Osteoblast (primary cell): ENCODE measurements around the gene UBE2L6. TPM values are rescaled to one million over a fixed set of nuclear protein-coding genes. Genes with fewer than 3 reads are reported as not detected.

Source experiments
- DNase-seq: peaks from one replicate; pipeline ENCODE4 v3.0.0; 2011; ENCODE audit warnings: low spot score, mixed read lengths; ENCODE audit not compliant: insufficient read length; ENCODE audit errors: missing footprints
- H2AFZ ChIP-seq: 2 replicates; pipeline ENCODE4 v1.6.0; 2011; ENCODE audit warnings: mild to moderate bottlenecking, low read length
- H3K27ac ChIP-seq: 2 replicates; pipeline ENCODE4 v1.5.1; 2011; ENCODE audit warnings: mild to moderate bottlenecking, low read depth, low read length, moderate library complexity
- H3K27me3 ChIP-seq: 2 replicates; pipeline ENCODE4 v1.6.0; 2012; ENCODE audit warnings: mild to moderate bottlenecking, control low read depth, inconsistent platforms, low read length, moderate library complexity; ENCODE audit not compliant: insufficient read depth
- H3K36me3 ChIP-seq: 2 replicates; pipeline ENCODE4 v1.5.1; 2011; ENCODE audit warnings: mild to moderate bottlenecking, low read length, control low read depth, moderate library complexity; ENCODE audit not compliant: insufficient read depth
- H3K4me1 ChIP-seq: 2 replicates; pipeline ENCODE4 v1.5.1; 2011; ENCODE audit warnings: mild to moderate bottlenecking, low read length, control low read depth, moderate library complexity; ENCODE audit not compliant: insufficient read depth
- H3K4me2 ChIP-seq: 2 replicates; pipeline ENCODE4 v1.6.0; 2011; ENCODE audit warnings: mild to moderate bottlenecking, low read length; ENCODE audit not compliant: insufficient read depth
- H3K4me3 ChIP-seq: fragments of 200-600 bp; sonication (generic); 3 replicates; pipeline ENCODE4 v1.5.1; 2012; ENCODE audit warnings: mild to moderate bottlenecking, low read length, inconsistent platforms; ENCODE audit not compliant: insufficient read depth
- H3K79me2 ChIP-seq: 2 replicates; pipeline ENCODE4 v1.6.0; 2012; ENCODE audit warnings: mild to moderate bottlenecking, low read length, control low read depth, inconsistent platforms; ENCODE audit not compliant: insufficient read depth
- H3K9me3 ChIP-seq: 2 replicates; pipeline ENCODE4 v1.5.1; 2011; ENCODE audit warnings: low read depth, low read length, control low read depth
- H4K20me1 ChIP-seq: 2 replicates; pipeline ENCODE4 v1.6.0; 2012; ENCODE audit warnings: mild to moderate bottlenecking, low read length, control low read depth; ENCODE audit not compliant: insufficient read depth
- total RNA-seq: library from RNA; depleted of rRNA; stranded (reverse); fragments of >200 nt; gene quantifications from 2 replicates; pipeline ENCODE4 v1.2.3, GENCODE V29; 2012
- TF ChIP-seq, protein P1 (sequence below): IDR thresholded peaks from 2 replicates; pipeline ENCODE4 v1.5.1; 2011; ENCODE audit warnings: mild to moderate bottlenecking, low read depth, low read length, moderate library complexity; ENCODE audit errors: extremely low read depth

Gene UBE2L6
- total RNA-seq, 1 donor = 65.9 TPM

DNA sequence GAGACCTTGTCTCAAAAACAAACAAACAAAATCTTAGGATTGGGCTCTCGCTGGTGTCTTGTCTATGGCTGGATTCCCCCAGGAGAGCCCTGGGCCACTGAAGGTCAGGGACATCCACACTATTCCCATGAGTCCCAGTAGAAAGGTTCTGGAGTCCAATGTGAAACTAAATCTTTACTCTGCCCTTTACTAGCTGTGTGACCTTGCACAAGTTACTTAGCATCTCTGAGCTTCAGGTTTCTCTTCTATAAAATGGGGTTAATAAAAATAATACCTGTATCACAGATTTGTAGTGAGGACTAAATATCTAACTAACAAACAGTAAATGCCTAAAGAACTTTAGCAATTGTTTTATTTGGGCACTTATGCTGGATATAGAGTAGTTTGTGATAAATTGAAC, 61.0 kb downstream of the UBE2L6 start:
- Histone ChIP-seq H3K4me3 (no peak overlapping the region), H4K20me1 (no peaks in the 10 kb centered on the region), H3K27me3 (no peaks in the 10 kb centered on the region), H3K27ac (no peak overlapping the region), H3K4me2 (no peak overlapping the region), H3K9me3 (no peaks in the 10 kb centered on the region), H3K36me3 (no peaks in the 10 kb centered on the region), H3K4me1 (no peaks in the 10 kb centered on the region), H3K79me2 (no peaks in the 10 kb centered on the region), H2AFZ (no peak overlapping the region)
- TF ChIP-seq, protein P1, sequence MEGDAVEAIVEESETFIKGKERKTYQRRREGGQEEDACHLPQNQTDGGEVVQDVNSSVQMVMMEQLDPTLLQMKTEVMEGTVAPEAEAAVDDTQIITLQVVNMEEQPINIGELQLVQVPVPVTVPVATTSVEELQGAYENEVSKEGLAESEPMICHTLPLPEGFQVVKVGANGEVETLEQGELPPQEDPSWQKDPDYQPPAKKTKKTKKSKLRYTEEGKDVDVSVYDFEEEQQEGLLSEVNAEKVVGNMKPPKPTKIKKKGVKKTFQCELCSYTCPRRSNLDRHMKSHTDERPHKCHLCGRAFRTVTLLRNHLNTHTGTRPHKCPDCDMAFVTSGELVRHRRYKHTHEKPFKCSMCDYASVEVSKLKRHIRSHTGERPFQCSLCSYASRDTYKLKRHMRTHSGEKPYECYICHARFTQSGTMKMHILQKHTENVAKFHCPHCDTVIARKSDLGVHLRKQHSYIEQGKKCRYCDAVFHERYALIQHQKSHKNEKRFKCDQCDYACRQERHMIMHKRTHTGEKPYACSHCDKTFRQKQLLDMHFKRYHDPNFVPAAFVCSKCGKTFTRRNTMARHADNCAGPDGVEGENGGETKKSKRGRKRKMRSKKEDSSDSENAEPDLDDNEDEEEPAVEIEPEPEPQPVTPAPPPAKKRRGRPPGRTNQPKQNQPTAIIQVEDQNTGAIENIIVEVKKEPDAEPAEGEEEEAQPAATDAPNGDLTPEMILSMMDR = no peak
- DNase-seq = no peak

DNA sequence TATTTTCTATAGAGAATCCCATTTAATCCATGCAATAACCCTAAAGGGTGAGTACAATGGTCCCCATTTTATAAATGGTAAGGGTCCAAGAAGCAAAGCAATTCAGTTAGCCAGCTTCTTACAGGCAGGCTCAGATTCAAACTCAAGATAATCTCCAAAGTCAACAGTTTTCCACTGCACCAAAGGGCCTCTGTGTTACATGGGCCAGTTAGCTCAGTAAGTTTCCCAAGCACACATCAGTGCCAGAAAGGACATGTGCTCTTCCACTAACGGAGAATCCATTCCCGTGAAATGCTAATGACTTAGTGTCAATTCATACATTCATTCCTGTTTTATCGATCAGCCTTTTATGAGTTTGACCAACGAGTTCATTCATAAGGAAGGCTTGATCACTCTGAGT, 63.0 kb downstream of the UBE2L6 start:
- no peak overlapping the region for H3K4me3 ChIP-seq
- no peak overlapping the region for H3K27ac ChIP-seq
- no peaks in the 10 kb centered on the region for H4K20me1 ChIP-seq
- H2AFZ ChIP-seq = no peak overlapping the region
- no peaks in the 10 kb centered on the region for H3K79me2 ChIP-seq
- H3K4me2 ChIP-seq = no peak overlapping the region
- H3K36me3 ChIP-seq = no peaks in the 10 kb centered on the region
- peaks cover 5% of the 10 kb centered on the region for H3K4me1 ChIP-seq
- DNase-seq = no peak
- no peaks in the 10 kb centered on the region for H3K9me3 ChIP-seq
- TF ChIP-seq, protein P1 = no peak
- no peaks in the 10 kb centered on the region for H3K27me3 ChIP-seq

DNA sequence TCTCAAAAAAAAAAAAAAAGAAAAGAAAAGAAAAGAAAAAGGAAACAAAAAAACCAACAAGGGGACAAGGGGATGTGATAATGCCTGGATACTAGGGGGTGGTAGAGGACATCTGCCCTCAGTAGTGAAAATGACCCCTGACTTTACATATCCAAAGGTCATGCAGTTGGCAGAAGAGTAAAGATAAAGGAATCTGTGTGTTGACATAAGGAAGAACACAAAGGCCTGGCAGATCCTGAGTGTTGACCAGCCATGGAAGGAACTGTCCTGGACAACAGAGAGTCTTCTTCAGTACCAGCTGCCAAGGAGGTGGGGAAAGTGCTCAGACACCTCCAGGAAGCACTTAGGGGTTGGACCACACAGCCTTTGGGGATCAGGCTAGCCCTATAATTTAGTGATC, 64.6 kb downstream of the UBE2L6 start:
- no peaks in the 10 kb centered on the region for H3K36me3 ChIP-seq
- H3K9me3 ChIP-seq = no peaks in the 10 kb centered on the region
- H3K79me2 ChIP-seq = no peaks in the 10 kb centered on the region
- no peak overlapping the region for H2AFZ ChIP-seq
- TF ChIP-seq, protein P1 = no peak
- H3K4me3 ChIP-seq = no peak overlapping the region
- DNase-seq = peak; percentile 78
- H3K4me1 ChIP-seq = peaks cover 9% of the 10 kb centered on the region
- no peaks in the 10 kb centered on the region for H3K27me3 ChIP-seq
- no peak overlapping the region for H3K27ac ChIP-seq
- no peak overlapping the region for H3K4me2 ChIP-seq
- no peaks in the 10 kb centered on the region for H4K20me1 ChIP-seq

DNA sequence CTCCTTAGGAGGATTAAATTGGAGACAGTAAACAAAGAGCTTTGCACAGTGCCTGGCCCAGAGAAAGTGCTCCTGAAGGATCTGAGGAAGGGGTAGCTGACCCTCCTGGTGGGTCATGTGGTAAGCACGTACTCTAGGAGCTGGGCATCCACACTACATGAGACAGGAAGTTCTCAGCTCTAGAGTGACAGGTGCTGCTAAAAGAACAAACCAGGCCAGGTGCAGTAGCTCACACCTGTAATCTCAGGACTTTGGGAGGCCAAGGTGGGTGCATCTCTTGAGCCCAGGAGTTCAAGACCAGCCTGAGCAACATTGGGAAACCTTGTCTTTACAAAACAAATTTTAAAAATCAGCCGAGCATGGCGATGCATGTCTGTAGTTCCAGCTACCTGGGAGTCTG, 65.1 kb downstream of the UBE2L6 start:
- no peak for DNase-seq
- H3K27me3 ChIP-seq = no peaks in the 10 kb centered on the region
- no peaks in the 10 kb centered on the region for H4K20me1 ChIP-seq
- no peak overlapping the region for H3K4me2 ChIP-seq
- TF ChIP-seq, protein P1 = no peak
- H3K79me2 ChIP-seq = no peaks in the 10 kb centered on the region
- H3K27ac ChIP-seq = no peak overlapping the region
- no peak overlapping the region for H2AFZ ChIP-seq
- H3K36me3 ChIP-seq = no peaks in the 10 kb centered on the region
- no peak overlapping the region for H3K4me3 ChIP-seq
- H3K9me3 ChIP-seq = no peaks in the 10 kb centered on the region
- peaks cover 9% of the 10 kb centered on the region for H3K4me1 ChIP-seq
